GM23338 (cell line): ENCODE results near the gene GCHFR. TPM values are rescaled to one million over a fixed set of nuclear protein-coding genes. Genes with fewer than 3 reads are reported as not detected.
A peak's percentile ranks its signal among the peaks of the same experiment; 100 is the strongest.

Experiments used
- ATAC-seq: fragments of 200-7000 bp; cut with Tn5 transposase; 3 replicates; pipeline ENCODE4 v1.9.1; 2020
- DNase-seq: peaks from one replicate; pipeline ENCODE4 v3.0.0-alpha.2; 2015; ENCODE audit warnings: low spot score
- H2AFZ ChIP-seq: fragments of 200-600 bp; sonication (generic); 2 replicates; pipeline ENCODE4 v1.8.0; 2016; ENCODE audit warnings: antibody characterized with exemption, mild to moderate bottlenecking, moderate library complexity
- H3F3A ChIP-seq: fragments of 200-600 bp; sonication (generic); replicated peaks from 2 replicates; pipeline ENCODE4 v1.8.0; 2017; ENCODE audit warnings: antibody characterized with exemption, mixed run types, low read depth
- H3K27ac ChIP-seq: fragments of 200-600 bp; sonication (generic); 2 replicates; pipeline ENCODE4 v1.6.1; 2016; ENCODE audit warnings: low read depth
- H3K27me3 ChIP-seq: fragments of 200-600 bp; sonication (generic); 2 replicates; pipeline ENCODE4 v1.8.0; 2016; ENCODE audit warnings: mild to moderate bottlenecking, mixed run types, moderate library complexity; ENCODE audit not compliant: insufficient read depth
- H3K36me3 ChIP-seq: fragments of 200-600 bp; sonication (generic); 2 replicates; pipeline ENCODE4 v1.8.0; 2016; ENCODE audit warnings: mild to moderate bottlenecking; ENCODE audit not compliant: insufficient read depth
- H3K4me1 ChIP-seq: fragments of 200-600 bp; sonication (generic); 2 replicates; pipeline ENCODE4 v1.8.0; 2016; ENCODE audit warnings: mild to moderate bottlenecking, moderate library complexity; ENCODE audit not compliant: insufficient read depth
- H3K4me2 ChIP-seq: fragments of 200-600 bp; sonication (generic); 2 replicates; pipeline ENCODE4 v1.7.1; 2017; ENCODE audit warnings: mixed run types
- H3K4me3 ChIP-seq: fragments of 200-600 bp; sonication (generic); 2 replicates; pipeline ENCODE4 v1.6.1; 2016; ENCODE audit warnings: mixed run types
- H3K79me2 ChIP-seq: fragments of 200-600 bp; sonication (generic); replicated peaks from 2 replicates; pipeline ENCODE4 v1.8.0; 2017; ENCODE audit warnings: mild to moderate bottlenecking; ENCODE audit not compliant: insufficient read depth
- H3K9me2 ChIP-seq: fragments of 200-600 bp; sonication (generic); 2 replicates; pipeline ENCODE4 v1.8.0; 2017; ENCODE audit not compliant: insufficient read depth
- H4K20me1 ChIP-seq: fragments of 200-600 bp; sonication (generic); replicated peaks from 2 replicates; pipeline ENCODE4 v1.8.0; 2017; ENCODE audit warnings: mild to moderate bottlenecking; ENCODE audit not compliant: insufficient read depth
- H3K27ac Mint-ChIP-seq: 2 replicates; pipeline ENCODE4 v1.8.0; 2020; ENCODE audit warnings: inconsistent platforms, mild to moderate bottlenecking, moderate library complexity, mixed read lengths
- H3K27me3 Mint-ChIP-seq: 3 replicates; pipeline ENCODE4 v1.8.0; 2022; ENCODE audit warnings: low read depth, mild to moderate bottlenecking, moderate library complexity, mixed read lengths, inconsistent platforms; ENCODE audit not compliant: insufficient read depth, poor library complexity
- H3K36me3 Mint-ChIP-seq: 3 replicates; pipeline ENCODE4 v1.8.0; 2021; ENCODE audit warnings: low read depth, mild to moderate bottlenecking, inconsistent platforms, moderate library complexity, mixed read lengths
- H3K4me1 Mint-ChIP-seq: 3 replicates; pipeline ENCODE4 v1.8.0; 2020; ENCODE audit warnings: mild to moderate bottlenecking, inconsistent platforms, mixed read lengths
- H3K4me3 Mint-ChIP-seq: 3 replicates; pipeline ENCODE4 v1.8.0; 2021; ENCODE audit warnings: moderate library complexity, mild to moderate bottlenecking, inconsistent platforms, mixed read lengths
- H3K9me3 Mint-ChIP-seq: 3 replicates; pipeline ENCODE4 v1.8.0; 2020; ENCODE audit warnings: moderate library complexity, mild to moderate bottlenecking, inconsistent platforms, mixed read lengths
- CREB1 ChIP-seq: fragments of 250-450 bp; sonication (Bioruptor Pico); IDR thresholded peaks from 2 replicates; pipeline ENCODE4 v1.5.0; 2020; ENCODE audit warnings: low read depth, mild to moderate bottlenecking, moderate library complexity
- ETS1 ChIP-seq: IDR thresholded peaks from 2 replicates; pipeline ENCODE4 v1.6.1; 2016; ENCODE audit warnings: antibody characterized with exemption
- EZH2 ChIP-seq: fragments of 200-600 bp; sonication (generic); IDR thresholded peaks from one replicate; pipeline ENCODE4 v1.8.0; 2017; ENCODE audit warnings: antibody characterized with exemption, mild to moderate bottlenecking, low read depth; ENCODE audit not compliant: unreplicated experiment
- EZH2phosphoT487 ChIP-seq: fragments of 200-600 bp; sonication (generic); IDR thresholded peaks from one replicate; pipeline ENCODE4 v1.8.1; 2018; ENCODE audit warnings: antibody characterized with exemption; ENCODE audit not compliant: unreplicated experiment
- NANOG ChIP-seq: IDR thresholded peaks from 2 replicates; pipeline ENCODE4 v1.6.1; 2016; ENCODE audit warnings: antibody characterized with exemption, borderline replicate concordance
- REST ChIP-seq: IDR thresholded peaks from one replicate; pipeline ENCODE4 v1.6.1; 2018; ENCODE audit warnings: antibody characterized with exemption; ENCODE audit not compliant: unreplicated experiment
- ZNF331 ChIP-seq: fragments of 250-450 bp; sonication (Bioruptor Pico); IDR thresholded peaks from 2 replicates; pipeline ENCODE4 v1.5.0; 2020; ENCODE audit warnings: low read depth, mild to moderate bottlenecking, moderate library complexity
- ZNF462 ChIP-seq: fragments of 250-450 bp; sonication (Bioruptor Pico); IDR thresholded peaks from 2 replicates; pipeline ENCODE4 v1.5.0; 2020; ENCODE audit warnings: mild to moderate bottlenecking, moderate library complexity
- polyA plus RNA-seq: library from polyadenylated mRNA; unstranded; fragments of >200 nt; fragmentation: Nextera tagmentation; extraction: Ambion mirVana; gene quantifications from 2 replicates; pipeline ENCODE4 v1.2.1, GENCODE V29; 2016
- total RNA-seq: library from RNA; depleted of rRNA; stranded (reverse); fragments of >200 nt; shearing (Covaris generic); gene quantifications from 2 replicates; pipeline ENCODE4 v1.2.3, GENCODE V29; 2014
- TF ChIP-seq, protein P1 (sequence below), 2 experiments: fragments of 200-600 bp in 1 of 2; sonication (generic) in 1 of 2; conservative IDR thresholded peaks; 2 replicates each; pipeline versions ENCODE4 v1.5.1 to v1.6.1; 2016 to 2017; ENCODE audit warnings: antibody characterized with exemption in 2 of 2, low read depth in 2 of 2, mild to moderate bottlenecking in 2 of 2, moderate library complexity in 1 of 2

The GCHFR gene
- total and polyA plus RNA-seq, 2 experiments from 2014 or later, result 38.9 to 44.2 TPM

GRCh38 chr15:40743485-40743901 lies 20.4 kb upstream of the GCHFR start (continued):
- TF ChIP-seq CREB1 (CRISPR knock-in tag) (no peak), ETS1 (no peak)
- TF ChIP-seq, protein P1, sequence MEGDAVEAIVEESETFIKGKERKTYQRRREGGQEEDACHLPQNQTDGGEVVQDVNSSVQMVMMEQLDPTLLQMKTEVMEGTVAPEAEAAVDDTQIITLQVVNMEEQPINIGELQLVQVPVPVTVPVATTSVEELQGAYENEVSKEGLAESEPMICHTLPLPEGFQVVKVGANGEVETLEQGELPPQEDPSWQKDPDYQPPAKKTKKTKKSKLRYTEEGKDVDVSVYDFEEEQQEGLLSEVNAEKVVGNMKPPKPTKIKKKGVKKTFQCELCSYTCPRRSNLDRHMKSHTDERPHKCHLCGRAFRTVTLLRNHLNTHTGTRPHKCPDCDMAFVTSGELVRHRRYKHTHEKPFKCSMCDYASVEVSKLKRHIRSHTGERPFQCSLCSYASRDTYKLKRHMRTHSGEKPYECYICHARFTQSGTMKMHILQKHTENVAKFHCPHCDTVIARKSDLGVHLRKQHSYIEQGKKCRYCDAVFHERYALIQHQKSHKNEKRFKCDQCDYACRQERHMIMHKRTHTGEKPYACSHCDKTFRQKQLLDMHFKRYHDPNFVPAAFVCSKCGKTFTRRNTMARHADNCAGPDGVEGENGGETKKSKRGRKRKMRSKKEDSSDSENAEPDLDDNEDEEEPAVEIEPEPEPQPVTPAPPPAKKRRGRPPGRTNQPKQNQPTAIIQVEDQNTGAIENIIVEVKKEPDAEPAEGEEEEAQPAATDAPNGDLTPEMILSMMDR (conservative IDR thresholded peaks at IDR 0.05; ENCODE audit: low read depth in 2 of 2), result no peak

- Mint-ChIP-seq H3K9me3 (no peaks in the 10 kb centered on the region), H3K4me3 (no peak overlapping the region), H3K27me3 (peaks cover 16% of the 10 kb centered on the region), H3K4me1 (peaks cover 34% of the 10 kb centered on the region), H3K36me3 (peaks cover 30% of the 10 kb centered on the region; the same call in 2 of the 3 replicates), H3K27ac (peak overlapping the region; percentile 43)
- H3K4me1 ChIP-seq, result peaks cover 14% of the 10 kb centered on the region
- H3K9me2 ChIP-seq, result no peaks in the 10 kb centered on the region
- peak; percentile 49 for ATAC-seq
- H2AFZ ChIP-seq, result no peak overlapping the region
- no peak overlapping the region for H3K4me2 ChIP-seq
- peaks cover 8% of the 10 kb centered on the region; the same call in 1 of the 2 replicates for H3K36me3 ChIP-seq
- peak; percentile 27 for DNase-seq
- no peak overlapping the region for H3K4me3 ChIP-seq
- H3K79me2 ChIP-seq, result no peaks in the 10 kb centered on the region
- 0 out of 2 replicates have a peak, but pooled peaks cover 5% of the 10 kb centered on the region for H3F3A ChIP-seq
- H3K27me3 ChIP-seq, result no peaks in the 10 kb centered on the region
- H3K27ac ChIP-seq, result no peak overlapping the region
- H4K20me1 ChIP-seq, result peaks cover 5% of the 10 kb centered on the region; the same call in 1 of the 2 replicates
- no peak for TF ChIP-seq ZNF462 (CRISPR knock-in tag)
- no peak for TF ChIP-seq NANOG
- TF ChIP-seq REST, result no peak
- no peak for TF ChIP-seq EZH2phosphoT487
- no peak for TF ChIP-seq EZH2
- TF ChIP-seq CREB1 (CRISPR knock-in tag), result no peak
- no peak for TF ChIP-seq ZNF331 (CRISPR knock-in tag)
These were observed 19.7 kb upstream of the GCHFR start for GRCh38 chr15:40743921-40744814.
